NCI-H1694 (cell line): ENCODE data around the gene NCMAP.
"Not testable (repeated sequence)": the region's sequence is repeated elsewhere in the genome, so short reads cannot be mapped to it uniquely, and the experiment has no call there.

ENCODE experiments used
- DNase-seq: peaks from one replicate; lab custom pipeline; 2025; lab: John Stamatoyannopoulos, UW

Gene NCMAP, protein sequence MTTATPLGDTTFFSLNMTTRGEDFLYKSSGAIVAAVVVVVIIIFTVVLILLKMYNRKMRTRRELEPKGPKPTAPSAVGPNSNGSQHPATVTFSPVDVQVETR

DNA sequence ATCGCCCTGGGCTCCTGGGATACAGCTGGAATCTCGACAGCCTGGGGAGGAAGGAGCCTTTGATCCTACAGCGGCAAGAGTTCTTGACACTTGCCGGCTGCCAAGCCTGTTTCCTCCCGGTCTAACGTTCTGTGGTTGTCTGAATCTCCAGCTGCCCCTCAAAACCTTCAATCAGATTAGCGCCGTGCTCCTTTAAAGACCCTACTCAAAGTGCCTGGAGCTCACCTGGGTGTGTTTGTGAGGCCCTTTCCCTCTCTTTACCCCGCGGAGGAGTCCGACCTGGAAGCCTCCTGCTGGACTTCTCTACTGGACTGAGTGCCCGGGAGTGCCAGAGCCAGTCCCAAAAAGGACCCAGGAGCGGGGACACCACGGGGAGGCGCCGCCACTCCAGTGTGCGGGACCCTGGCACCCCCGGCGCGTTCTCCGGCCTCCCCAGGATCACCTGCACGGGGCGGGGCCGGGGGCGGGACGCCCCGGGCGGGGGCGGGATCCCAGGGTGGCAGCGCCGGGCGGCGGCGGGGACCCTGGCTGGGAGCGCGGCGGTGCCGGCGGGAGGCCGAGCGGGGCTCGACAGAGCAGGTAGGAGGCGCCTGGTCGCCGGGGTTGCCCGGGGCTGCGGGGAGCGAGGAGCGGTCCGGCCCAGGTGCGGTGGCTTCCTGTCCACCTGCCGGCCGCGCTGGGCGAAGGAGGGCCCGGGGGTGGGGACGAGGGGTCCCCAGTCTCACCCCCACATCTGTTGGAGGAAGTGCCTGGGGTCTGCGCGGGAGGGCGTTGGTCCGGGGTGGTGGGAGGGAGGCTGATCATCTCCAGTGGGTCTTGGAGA lies at the start of gene NCMAP:
TSS of gene NCMAP (plus strand) at position 497 of the 823 bp plus-strand sequence. CDS start 39,344 bp downstream, outside the sequence.
- DNase-seq: no peak

DNA sequence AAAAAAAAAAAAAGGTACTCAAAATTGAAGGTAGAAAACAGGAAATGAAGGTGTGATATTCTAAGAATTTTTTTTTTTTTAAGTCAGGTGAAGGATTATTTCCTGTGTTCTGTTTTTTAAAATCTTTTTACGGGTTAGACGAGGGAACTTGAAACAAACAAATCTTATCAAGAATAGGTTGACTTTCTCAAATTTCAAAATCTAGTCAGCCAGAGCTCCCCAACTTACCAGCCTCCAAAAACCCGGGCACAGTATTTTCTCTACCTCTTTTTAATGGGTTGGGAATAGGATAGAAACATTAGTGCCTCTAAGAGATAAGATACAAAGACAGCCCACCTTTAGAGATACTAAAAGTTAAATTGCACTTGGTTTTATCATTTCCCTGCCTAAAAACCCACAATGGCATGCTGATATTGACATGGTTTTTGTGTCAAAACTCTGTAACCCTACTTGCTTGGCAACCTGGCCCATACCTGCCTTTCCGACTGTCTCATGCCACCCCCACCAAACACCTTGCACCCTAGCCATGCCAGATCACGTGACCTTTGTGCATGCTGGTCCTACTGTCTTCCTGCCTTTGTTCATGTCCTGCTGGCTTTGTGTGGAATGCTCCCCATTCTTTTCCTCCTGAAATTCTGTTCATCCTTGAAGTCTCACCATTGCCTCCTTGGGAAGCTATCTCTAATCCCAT lies 49.1 kb upstream of the NCMAP start:
- no peak for DNase-seq

GRCh38 chr1:24507405-24507804 lies 48.5 kb upstream of the NCMAP start:
- no peak for DNase-seq

- DNase-seq: no peak
Observed at GRCh38 chr1:24508911-24509310, 47.0 kb upstream of the NCMAP start.

- no peak for DNase-seq
Observed at GRCh38 chr1:24513706-24514105, 42.2 kb upstream of the NCMAP start.

- no peak for DNase-seq
Observed at GRCh38 chr1:24514946-24515345, 40.9 kb upstream of the NCMAP start.

- not testable (repeated sequence) for DNase-seq
Observed at GRCh38 chr1:24515671-24516209, 40.1 kb upstream of the NCMAP start.

DNA sequence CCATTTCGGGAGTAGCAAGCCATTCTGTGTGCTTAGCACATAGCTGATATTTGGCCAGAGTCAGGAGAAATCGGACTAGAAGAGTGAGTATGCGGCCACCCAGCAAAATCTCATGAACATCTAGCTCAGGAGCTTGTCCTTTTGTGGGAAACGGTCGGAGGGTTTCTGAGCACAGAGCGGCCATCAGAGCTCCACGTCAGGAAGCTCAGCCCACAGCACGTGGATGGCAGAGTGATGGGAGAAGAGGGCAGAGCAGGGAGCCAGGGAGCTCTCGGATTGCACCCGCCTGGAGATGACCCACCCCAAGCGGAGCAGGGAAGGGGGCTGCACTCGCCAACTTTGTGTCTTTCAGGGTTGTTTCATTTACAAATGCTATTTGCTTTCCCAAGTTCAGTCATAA lies 39.4 kb upstream of the NCMAP start:
- DNase-seq: no peak

- no peak for DNase-seq
Observed at GRCh38 chr1:24517898-24518297, 38.0 kb upstream of the NCMAP start.

DNA sequence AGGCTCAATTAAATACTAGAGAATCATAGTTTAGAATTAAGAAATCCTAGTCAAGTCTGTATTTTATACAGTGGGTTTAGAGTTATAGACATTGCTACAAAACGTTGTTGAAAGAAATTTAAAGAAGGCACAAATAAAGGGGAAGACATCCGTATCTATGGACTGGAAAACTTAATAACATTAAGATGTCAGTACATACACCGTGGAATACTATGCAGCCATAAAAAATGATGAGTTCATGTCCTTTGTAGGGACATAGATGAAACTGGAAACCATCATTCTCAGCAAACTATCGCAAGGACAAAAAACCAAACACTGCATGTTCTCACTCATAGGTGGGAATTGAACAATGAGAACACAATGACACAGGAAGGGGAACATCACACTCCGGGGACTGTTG lies 35.6 kb upstream of the NCMAP start:
- DNase-seq: not testable (repeated sequence)

- DNase-seq: no peak
Observed at GRCh38 chr1:24525606-24526005, 30.3 kb upstream of the NCMAP start.

DNA sequence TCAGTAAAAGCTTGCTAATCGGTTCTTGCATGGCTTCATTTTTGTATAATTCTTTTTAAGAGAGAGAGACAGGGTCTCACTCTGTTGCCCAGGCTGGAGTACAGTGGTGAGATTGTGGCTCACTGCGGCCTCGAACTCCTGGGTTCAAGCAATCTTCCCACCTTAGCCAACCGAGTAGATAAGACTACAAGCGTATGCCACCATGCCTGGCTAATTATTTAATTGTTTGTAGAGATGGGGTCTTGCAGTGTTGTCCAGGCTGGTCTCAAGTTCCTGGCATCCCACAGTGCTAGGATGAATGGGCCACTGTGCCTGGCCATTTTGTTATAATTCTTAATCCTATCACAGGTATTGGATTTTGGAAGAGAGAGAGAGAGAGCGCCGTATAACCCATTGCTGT lies 29.8 kb upstream of the NCMAP start:
- no peak for DNase-seq

- peak; percentile 20 for DNase-seq
Observed at GRCh38 chr1:24526940-24527542, 28.8 kb upstream of the NCMAP start.

GRCh38 chr1:24528744-24529143 lies 27.1 kb upstream of the NCMAP start:
- no peak for DNase-seq

GRCh38 chr1:24529292-24529691 lies 26.6 kb upstream of the NCMAP start:
- DNase-seq: not testable (repeated sequence)

GRCh38 chr1:24535021-24535424 lies 20.9 kb upstream of the NCMAP start:
- DNase-seq: no peak

DNA sequence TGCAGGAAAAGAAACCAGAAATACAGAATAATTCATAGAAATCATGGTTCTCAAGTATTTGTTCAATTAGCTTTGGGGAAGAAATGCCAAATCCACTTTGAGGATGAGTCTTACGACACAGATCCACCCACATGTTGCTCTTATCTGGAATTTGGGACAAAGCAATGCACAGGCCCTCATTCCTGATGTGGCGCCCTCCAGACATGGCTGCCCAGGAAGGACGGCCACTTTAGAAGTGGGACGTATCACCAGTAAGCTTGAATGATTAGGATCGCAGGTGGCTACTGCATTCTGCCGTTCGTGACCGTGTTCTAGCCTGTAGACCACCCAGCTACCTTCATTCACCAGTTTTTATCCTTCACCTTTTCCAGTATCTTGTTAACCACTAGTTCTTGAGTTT lies 20.1 kb upstream of the NCMAP start:
- DNase-seq: no peak

DNA sequence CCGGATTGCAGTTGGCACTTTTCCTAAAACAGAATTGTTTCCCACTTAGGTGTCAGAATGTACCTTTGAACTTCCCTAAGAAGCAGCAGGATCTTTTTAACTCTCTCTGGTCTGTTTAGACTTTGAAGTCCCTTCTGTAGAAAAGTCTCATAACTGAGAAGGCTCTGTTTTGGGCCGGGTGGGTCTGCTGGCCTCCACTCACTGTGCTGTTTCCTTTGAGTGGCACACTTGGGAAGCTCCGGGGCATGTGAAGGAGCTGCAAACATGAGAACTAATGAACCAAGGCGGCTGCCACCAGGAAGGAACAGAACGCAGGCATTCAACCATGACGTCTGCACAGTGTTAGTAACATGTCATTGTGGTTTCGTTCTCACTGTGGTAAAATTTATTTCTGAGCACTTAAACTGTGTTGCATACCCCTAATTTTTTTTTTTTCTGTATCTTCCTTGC lies 19.5 kb upstream of the NCMAP start:
- DNase-seq: no peak

DNA sequence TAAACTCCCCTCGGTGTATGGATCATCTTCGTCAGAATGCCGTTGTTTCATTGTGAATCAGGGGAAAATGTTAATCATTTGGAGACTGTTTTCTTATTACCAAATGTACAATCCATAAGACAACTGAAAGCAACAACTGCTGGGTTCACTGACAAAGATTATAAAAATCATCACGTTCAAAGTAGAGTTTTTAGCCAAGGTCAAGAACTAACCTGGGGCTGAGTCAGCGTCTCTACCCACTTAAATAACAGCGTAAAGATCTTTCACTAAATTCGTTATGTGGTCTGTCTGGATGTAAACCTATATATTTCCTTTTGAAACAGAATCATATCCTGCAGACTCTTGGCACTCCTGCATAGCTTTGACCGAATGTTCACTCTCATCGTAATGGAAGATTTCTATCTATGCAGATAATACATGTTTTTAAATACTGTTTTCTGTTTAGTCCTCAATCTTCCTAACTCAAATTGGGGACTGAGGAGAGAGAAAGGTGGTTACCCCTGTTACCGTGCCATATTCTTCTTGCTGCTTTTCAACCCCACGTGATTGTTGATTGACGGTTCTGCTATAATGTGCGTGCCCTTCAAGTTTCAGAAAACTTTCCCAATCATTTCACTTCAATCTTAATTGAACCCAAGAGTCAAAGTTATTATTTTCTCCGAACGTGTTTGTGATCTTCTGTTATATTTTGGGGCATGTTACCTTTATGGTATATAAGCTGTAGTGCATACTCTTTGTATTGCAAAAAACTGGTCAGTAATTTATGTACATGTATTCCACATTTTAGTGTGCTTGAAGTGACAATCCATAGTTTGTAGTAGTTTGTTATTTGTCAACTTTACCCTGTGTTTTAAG lies 15.6 kb upstream of the NCMAP start:
- DNase-seq: no peak

DNA sequence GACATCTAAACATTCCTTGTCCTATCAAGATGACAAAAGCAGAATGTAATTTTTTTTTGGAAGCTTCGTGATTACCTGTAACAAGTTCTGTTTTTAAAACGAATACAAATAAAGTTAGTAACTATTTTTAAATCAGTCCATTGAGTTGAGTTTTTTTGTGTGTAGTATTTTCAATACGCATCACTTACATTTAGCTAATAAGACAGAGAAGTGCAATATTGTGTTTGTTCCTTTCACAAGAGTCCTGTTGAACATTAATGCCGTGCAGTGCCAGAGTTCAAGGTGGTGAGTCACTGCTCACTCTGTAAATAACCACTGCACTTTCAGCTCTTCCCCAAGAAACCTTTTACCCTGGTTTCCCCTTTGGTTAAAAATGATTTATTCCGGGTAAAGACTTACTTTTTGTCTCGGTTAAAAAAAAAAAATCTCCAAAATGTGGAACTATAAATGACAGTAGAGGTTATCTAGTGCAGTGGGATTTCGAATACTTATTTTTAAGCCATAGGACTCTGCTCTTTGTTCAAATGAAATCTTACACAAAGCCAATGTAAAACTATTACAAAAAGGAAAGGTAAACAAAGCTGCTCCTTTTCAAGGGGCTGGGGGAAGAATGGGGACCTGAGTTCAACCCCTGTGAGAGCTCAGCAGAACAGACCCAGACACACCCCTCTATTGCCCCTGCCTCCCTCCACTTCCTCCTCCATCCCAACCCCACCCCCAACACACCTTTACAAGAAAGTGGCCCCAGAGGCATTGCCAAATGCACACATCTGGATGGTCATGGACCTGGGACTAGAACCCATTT lies 14.8 kb upstream of the NCMAP start:
- DNase-seq: no peak
